Right ventricle myocardium inferior (tissue), 1 donor: ENCODE measurements around the gene IDE. TPM values are rescaled to one million over a fixed set of nuclear protein-coding genes. Genes with fewer than 3 reads are reported as not detected.
"Not testable (repeated sequence)": the region's sequence is repeated elsewhere in the genome, so short reads cannot be mapped to it uniquely, and the experiment has no call there.

Source experiments
- ATAC-seq: fragments of 200-7000 bp; cut with Tn5 transposase; one replicate; pipeline ENCODE4 v1.9.1; 2020; ENCODE audit warnings: mild to moderate bottlenecking, moderate library complexity
- DNase-seq: peaks from one replicate; pipeline ENCODE4 v3.0.0; 2021; ENCODE audit errors: missing footprints
- intact Hi-C: fragments of 100-400 bp; cut with DNase I; formaldehyde crosslinking; loops from one replicate; pipeline ENCODE4 v1.11.0; 2022
- total RNA-seq: library from RNA; stranded (reverse); fragmentation: NEBNext Ultra II Directional; extraction: Animal tissue kit (Norgen Biotek cat#: 25700); gene quantifications from one replicate; pipeline ENCODE4 v1.2.1, GENCODE V29; 2021
- donor health status: DM: no; HTN: yes; CAD: no; lungs with severe emphysema.

Gene IDE
- total RNA-seq, 1 donor from 2014 or later, result 49.9 TPM

DNA sequence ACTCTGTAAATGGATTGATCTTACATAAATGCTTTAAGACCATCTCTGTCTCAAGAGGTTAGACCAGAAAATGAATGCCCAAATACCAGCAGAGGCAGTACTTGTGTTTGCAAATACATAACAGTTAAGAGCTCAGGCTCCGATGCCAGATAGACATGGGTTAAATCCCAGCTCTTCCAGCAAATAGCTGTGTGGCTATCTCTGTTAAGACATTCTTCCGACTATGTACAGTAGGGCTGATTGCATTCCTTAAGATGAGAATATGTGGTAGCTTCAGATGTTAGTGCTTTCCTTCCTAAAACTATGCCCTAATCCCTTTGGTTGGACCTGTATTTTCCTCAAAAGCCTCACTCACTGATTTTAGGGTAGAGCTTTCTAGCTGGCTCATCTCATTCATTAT lies 2.2 kb downstream of the IDE start:
- DNase-seq (no peak), ATAC-seq (no peak)
- intact Hi-C loops, result no loop called here

DNA sequence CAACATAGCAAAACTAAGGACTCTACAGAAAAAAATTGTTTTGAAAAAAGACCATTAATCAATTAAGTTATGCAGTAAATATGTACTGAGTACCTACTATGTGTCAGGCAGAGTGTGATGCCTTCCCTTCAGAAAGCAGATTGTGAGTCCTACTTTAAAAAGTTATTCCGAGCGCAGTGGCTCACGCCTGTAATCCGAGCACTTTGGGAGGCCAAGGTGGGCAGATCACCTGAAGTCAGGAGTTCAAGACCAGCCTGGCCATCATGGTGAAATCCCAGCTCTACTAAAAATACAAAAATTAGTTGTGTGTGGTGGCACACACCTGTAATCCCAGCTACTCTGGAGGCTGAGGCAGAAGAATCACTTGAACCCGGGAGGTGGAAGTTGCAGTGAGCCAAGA lies 4.2 kb downstream of the IDE start:
- DNase-seq, ATAC-seq, intact Hi-C loops: not testable (repeated sequence)

DNA sequence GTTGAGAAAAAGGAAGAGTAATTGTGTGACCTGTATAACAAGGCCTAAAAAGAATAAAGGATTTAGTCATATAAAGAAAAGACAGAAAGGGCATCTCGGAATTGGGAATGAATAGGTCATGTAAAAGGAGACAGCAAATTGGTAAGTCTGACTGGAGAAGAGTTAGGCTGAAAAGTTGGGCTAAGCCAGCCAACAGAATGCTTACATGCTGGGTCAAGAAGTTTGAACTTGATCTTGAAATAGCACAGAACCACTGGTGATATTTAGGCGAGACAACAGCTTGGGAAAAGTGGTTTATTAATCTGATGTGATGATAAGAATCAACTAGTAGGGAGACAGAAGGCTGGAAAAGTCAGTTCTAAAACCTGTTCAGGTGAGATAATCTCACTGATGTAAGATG lies 4.8 kb downstream of the IDE start:
- no peak for ATAC-seq
- intact Hi-C loops, result no loop called here
- no peak for DNase-seq

DNA sequence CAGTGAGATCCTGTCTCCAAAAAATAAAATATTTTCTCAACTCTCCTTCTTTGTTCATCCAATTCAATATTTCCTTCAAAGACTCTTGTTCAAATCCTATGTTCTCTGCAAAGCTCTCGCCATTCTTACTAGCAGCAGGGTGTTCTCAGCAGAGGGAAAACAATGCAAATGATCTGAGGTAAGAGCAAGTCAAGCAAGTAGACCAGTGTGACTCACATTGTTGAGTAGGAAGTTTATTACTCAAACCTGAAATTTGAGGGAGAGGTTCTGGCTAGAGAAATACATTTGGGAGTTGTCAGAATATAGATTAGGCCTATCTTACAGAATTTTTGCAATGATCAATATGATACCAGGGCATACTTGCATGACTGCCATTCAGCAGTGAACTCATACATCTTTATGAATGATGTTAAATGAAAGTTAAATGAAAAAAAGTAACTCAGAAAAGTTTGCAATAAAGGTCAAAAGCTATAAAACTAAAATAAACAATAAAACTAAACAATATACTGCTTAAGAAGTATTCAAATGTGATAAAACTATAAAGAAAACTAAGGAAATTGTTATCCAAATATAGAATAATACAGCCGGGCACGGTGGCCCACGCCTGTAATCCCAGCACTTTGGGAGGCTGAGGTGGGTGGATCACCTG lies 5.8 kb downstream of the IDE start:
- DNase-seq (no peak), ATAC-seq (no peak)
- intact Hi-C loops, result no loop called here

DNA sequence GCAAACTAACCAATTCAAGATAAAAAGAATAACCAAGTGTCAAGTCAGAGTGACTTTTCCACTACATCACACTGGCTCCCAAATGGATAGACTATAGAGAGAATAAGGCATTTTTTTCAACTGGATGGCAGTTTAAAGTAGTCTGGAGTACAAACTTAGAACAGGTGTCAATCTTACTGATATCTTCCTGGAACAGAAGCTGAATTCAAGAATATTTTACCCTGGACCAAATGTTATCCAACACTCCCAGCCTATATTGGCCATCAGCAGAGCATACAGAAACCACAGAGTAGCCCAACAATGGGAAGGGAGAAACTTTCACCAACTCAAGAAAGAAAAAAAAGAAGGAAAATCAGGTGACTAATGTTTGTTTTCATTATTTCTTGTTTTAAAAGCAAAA lies 11.5 kb downstream of the IDE start:
- ATAC-seq, result no peak
- no peak for DNase-seq
- intact Hi-C loops, result no loop called here

DNA sequence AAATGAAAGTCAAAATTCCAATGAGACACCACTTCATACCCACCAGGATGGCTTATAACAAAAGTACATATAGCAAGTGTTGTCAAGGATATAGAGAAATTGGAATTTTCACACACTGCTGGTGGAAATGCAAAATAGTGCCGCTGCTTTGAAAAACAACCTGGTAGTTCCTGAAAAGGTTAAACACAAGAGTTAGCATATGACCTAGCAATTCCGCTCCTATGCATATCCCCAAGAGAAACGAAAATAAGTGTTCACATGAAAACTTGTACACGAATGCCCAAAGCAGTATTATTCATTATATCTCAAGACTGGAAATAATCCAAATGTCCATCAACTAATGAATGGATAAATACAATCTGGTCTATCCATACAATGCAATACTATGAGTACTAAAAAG lies 14.8 kb downstream of the IDE start:
- intact Hi-C loops, result no loop called here
- no peak for DNase-seq
- ATAC-seq, result no peak

DNA sequence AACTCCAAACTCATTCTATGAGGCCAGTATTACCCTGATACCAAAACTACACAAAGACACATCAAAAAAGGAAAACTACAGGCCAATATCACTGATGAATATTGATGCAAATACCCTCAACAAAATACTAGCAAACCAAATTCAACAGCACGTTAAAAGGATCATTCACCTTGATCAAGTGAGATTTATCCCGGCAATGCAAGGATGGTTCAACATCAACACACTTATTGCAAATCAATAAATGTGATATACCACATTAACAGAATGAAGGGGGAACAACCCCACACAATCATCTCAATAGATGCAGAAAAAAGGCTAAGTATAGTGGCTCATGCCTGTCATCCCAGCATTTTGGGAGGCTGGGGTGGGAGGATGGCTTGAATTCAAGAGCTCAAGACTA lies 19.9 kb downstream of the IDE start:
- ATAC-seq, result no peak
- DNase-seq, result no peak
- intact Hi-C loops, result no loop called here

DNA sequence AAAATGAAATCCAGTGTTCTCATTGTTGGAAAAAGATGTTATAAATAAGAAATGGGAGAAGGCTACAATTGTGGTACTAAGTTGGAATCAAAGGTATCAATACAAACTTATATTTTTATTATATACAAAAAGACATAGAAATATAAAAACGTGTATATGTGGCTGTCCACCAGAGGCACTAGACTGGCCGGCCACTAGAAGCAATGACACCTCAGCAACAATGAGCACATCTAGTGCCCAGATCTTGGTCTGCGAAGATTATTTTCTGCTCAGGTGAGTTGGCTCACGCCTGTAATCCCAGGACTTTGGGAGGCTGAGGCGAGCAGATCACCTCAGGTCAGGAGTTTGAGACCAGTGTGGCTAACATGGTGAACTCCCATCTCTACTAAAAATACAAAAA lies 21.6 kb downstream of the IDE start:
- no peak for ATAC-seq
- intact Hi-C loops, result no loop called here
- DNase-seq, result no peak

DNA sequence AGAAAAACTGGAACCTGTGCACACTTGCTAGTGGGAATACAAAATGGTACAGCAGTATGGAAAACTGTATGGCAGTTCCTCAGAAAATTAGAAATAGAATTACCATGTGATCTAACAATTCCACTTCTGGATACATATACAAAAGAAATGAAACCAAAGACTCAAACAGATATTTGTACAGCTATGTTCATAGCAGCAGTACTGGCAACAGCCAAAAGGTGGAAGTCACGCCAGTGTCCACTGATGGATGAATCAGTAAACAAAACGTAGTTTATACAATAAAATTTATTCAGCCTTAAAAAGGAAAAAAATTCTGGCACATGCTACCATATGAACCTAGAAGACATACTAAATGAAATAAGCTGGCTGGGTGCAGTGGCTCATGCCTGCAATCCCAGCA lies 23.0 kb downstream of the IDE start:
- ATAC-seq, result no peak
- intact Hi-C loops, result no loop called here

DNA sequence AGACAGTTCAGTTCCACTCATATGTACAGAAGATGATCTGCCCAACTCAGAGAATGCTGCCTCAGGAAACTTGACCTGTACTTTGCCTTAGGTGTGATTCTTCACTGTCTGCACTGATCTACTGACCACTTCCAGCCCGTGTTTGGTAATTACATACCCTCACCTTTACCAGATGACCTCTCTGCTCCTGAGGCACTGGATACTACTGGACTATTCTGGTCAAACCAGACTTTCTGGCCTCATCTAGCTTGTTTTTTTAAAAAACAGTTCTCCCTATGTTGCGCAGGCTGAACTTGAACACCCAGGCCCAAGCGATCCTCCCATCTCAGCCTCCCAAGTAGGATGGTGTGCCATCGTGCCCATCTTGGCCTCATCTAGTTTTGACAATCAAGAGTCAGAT lies 26.2 kb downstream of the IDE start:
- DNase-seq (no peak), ATAC-seq (no peak)

More for the DNA sequence above, 23.0 kb downstream of the IDE start:
- no peak for DNase-seq

DNA sequence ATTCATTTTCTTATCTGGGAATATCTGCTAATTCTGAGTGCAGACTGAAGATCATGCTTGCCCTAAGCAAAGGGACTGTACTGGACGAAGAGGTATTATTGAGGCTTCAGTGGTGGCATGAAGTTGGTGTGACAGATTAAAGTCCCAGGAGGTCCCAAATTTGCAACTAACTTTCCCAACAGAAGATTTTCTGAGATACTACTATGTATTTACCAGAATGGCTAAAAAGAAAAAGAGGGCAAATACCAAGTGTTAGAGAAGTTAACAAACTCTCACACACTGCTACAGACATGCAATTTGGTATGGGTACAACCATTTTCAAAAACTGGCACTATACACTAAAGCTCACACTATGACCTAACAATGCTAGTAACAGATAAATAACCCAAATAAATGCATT lies 28.3 kb downstream of the IDE start:
- ATAC-seq (no peak), DNase-seq (no peak)
- intact Hi-C loops, result no loop called here

More for the DNA sequence above, 26.2 kb downstream of the IDE start:
- intact Hi-C loops, result no loop called here

DNA sequence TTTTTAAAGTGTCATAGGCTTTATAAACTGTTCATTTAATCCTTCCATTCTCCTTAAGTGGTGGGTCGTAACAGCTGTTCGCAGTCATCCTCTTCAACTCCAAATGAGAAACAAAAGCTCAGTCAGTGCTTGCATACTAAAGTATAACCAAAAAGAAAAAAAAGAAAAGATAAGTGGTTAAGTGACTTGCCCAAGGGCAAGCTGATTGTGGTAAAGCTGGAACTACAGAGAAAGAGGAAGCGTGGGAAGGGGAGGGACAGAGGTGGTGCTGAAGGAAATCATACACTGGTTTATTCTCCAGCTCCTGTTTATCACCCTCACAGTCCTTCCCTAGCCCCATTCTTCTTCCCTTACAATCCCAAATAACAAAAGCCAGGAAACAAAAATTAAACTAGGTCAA lies 29.6 kb downstream of the IDE start:
- DNase-seq (no peak), ATAC-seq (no peak)
- intact Hi-C loops, result no loop called here

DNA sequence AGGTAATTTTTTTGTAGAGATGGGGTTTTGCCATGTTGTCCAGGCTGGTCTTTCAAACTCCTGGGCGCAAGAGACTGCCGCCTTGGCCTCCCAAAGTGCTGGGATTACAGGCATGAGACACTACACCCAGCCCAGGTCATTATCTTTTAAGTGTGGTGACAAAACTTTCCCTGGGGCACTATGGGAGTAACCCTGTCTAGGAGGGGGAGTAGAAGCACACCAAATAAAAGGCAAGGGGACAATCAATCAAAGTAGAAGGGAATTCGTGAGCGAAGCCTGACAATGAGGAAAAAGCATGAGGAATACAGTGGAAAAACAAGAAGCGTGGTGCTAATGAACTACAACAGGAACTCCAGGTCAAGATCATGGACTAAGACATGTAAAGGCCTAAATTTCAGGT lies 31.4 kb downstream of the IDE start:
- intact Hi-C loops, result no loop called here
- ATAC-seq, result no peak
- DNase-seq, result no peak

DNA sequence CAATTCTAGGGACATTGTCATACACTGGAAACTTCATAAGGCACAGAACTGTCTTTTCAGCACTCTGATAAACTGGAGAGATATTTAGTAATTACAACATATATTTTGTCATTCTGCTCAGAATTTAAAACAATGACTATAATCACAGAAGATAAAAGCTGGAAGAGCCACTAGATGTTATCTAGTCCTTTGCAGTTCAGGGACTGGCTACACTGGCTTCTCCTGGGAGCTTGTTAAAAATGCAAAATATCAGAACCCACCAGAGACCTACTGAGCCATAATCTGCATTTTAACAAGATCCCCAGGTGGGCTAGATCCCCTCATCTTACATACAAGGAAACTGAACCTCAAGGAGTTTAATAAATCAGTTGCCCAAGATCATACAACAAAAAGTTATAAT lies 32.3 kb downstream of the IDE start:
- no peak for DNase-seq
- intact Hi-C loops, result no loop called here
- ATAC-seq, result no peak

DNA sequence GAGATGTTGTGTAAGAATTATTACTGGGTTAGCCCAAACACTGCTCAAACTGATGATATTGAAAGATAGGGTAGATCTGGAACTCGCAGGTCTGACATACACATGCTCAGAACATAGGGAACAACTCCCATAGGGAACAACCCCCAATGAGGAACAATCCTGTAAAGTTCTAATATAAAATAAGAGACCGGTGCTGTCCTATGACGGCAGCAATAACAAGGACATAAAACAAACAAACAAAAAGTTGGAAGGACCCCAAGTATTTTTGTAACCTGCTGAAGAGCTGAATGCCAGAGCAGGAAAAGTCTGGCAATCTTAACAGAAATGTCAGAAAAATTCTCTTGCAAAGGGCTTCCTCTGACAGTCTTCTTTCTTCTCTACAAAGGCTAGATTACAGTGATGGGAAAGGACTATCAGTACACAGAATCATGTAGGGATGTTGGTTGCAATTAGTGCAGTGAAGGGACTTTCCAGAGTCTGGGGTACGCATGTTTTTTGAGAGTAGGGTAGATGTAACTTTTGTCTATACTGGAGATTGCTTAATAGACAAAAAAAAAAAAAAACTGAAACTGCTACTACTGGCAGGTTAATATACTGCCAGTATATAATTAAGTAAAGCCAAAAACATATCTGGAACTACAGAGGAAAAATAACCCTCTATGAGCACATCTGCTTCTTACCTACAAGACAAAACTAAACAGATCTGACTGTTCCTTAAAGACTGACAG lies 35.5 kb downstream of the IDE start:
- ATAC-seq (no peak), DNase-seq (no peak)
- intact Hi-C loops, result no loop called here

DNA sequence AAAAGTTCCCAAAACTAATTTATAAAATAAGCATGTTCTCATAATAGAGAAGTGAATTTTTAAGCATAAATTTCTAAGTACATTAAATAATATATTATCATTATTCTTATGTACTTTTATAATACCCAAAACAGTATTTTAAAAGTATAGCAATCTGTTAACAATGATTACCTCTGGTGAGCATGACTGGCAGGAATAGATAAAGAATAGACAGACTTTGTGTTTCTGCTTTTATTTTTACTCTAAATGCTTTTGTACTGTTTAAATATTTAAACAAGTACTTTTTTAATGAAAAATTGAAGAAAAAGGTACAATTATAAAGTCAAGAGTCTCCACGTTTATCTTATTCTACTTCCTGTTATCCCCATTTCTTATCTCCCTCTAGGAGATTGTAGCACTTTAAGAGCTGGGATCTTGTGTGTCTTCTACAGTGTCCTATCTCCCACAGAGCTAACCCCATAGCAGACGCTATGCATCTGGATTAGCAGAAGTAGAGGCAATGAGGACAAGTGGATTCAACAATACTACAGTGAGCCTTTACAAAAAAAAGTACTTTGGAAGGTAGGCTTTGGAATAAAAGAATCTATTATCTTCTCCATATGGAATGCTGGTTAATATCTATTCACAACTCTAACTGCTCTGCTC lies 42.9 kb downstream of the IDE start:
- intact Hi-C loops, result no loop called here
- no peak for DNase-seq
- ATAC-seq, result no peak

DNA sequence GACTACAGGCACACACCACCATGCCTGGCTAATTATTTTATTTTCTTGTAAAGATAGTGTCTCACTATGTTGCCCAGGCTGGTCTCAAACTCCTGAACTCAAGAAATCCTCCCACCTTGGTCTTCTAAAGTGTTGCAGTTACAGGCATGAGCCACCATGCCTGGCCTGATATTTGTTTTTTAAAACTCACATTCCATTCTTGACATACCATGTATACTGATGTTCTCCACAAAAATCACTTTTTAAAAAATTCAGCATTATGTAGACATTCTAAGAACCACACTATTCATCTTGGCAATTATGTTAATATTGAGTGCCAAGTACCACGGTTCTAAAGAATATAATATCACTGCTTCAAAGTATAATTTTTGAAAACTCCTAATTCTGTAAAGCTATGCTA lies 43.5 kb downstream of the IDE start:
- DNase-seq (no peak), ATAC-seq (no peak)
- intact Hi-C loops, result no loop called here

DNA sequence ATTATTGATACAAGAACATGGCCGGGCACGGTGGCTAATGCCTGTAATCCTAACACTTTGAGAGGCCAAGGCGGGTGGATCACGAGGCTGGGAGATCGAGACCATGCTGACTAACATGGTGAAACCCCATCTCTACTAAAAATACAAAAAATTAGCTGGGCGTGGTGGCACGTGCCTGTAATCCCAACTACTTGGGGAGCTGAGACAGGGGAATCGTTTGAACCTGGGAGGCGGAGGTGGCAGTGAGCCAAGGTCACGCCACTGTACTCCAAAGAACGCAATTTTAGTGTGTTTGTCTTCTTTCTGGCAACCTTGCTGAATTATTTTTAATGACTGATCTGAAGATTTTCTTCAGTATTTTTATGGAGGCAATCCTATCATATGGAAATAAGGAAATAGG lies 46.2 kb downstream of the IDE start:
- ATAC-seq, result no peak
- intact Hi-C loops, result no loop called here
- no peak for DNase-seq

DNA sequence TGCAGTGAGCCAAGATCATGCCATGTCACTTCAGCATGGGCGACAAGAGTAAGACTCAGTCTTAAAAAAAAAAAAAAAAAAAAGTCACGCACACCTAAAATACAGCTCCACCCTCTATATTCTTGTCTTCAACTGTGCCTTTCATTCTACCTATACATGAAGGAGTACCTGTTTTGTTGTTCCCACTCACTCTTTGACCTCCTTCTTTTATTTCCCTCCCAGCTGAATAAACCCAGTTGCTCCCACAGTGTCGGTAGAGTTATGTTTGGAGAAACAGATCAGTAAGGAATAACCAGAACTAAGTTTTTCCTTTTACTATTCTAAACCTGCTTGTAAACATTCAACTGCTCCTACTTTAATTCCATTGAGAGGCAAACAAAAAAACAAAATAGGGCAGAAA lies 50.3 kb downstream of the IDE start:
- intact Hi-C loops, result no loop called here
- DNase-seq, result no peak
- no peak for ATAC-seq

DNA sequence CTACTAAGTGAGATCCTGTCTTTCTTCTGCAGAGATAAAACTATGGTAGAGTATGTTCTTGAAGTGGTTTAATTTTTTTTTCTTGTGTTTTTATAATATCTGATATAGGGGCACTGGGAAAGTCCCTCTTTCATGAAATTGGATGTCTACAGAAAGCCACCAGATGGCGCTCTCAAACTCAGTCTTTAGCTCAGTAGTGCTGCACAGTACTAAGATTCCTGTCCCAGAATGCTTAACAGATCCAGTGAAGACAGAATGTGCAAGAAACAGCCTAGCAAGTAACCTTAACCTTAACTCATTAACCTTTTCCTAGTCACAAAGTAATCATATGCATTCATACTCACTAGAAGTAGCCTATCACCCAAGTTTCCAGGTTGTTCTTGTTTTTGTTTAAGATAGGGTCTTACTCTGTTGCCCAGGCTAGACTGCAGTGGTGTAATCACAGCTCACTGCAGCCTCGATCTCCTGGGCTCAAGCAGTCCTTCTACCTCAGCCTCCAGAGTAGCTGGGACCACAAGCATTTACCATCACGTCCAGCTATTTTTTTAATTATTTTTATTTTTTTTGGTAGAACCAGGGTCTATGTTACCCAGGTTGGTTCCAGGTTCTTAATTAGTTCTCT lies 56.7 kb downstream of the IDE start:
- ATAC-seq (no peak), DNase-seq (no peak)
- intact Hi-C loops, result loop anchor here (1.0 to 2.0 kb wide), 2 partner anchors 57 to 364 kb away; partner anchors contain the start of gene IDE
